ENCODE measurements around the gene XRCC6.
"Not testable (repeated sequence)": the region's sequence is repeated elsewhere in the genome, so short reads cannot be mapped to it uniquely, and the experiment has no call there.

The XRCC6 gene

DNA sequence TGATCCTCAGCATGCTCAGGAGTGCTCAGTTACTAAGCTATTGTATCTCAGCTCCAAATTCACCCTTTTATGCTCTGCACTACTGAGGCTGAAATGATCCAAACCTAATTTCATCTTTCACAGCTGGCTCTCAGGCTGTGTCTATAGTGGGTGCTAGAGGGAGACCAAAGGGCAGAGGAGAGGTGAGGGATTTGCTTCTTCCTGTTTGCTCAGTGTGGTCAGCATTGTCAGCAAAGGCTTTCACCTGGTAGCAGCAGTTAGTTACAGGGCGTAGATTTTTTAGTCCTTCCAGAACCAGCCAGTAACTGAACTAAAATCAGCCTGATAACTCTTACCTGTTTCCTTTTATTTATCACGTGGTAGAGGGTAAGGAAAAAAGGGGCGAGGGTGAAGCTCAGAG, 33.2 kb downstream of the XRCC6 start:
- no peak for DNase-seq

- no peak for DNase-seq
These were observed 35.5 kb downstream of the XRCC6 start for GRCh38 chr22:41656556-41656955.

GRCh38 chr22:41657709-41658108, 36.6 kb downstream of the XRCC6 start:
- no peak for DNase-seq

GRCh38 chr22:41658869-41659268, 37.8 kb downstream of the XRCC6 start:
- DNase-seq = no peak

DNA sequence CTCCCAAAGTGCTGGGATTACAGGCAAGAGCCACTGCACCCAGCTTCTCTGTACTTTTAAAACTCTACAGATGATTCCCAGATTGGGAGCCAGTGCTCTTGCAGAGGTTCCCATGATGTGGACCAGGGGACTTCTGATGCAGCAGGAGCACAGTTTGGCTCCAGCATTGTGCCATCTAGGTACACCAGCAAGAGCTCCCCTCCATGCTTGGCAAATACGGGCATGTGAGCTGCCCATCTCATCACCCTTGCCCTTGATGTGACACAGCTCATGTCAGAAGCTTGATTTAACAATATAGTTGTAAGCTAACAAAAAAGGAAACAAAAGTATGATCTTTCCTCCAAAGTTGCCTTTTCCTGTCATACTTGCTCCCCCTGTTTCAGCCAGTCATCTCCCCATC, 38.8 kb downstream of the XRCC6 start:
- DNase-seq = no peak

DNA sequence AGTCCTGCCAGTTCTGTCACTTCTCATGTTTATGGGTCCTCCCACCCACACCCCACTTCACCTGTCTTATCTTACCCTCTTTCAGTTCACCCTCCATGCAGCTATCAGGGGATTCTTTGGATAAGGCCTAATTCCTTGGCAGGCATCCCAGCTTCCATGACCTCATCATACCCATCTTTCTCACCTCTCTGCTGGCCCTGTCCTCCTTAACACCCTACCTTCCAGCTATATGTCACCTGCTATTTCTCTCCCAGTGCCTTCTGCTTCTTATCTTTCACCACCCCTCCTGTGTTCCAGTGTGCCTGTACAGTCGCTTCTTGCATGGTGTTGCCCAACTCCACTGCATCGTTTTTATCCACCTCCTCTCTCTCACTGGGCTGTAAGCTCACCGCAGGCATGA, 39.3 kb downstream of the XRCC6 start:
- DNase-seq = no peak

- no peak for DNase-seq
These were observed 40.0 kb downstream of the XRCC6 start for GRCh38 chr22:41661088-41661487.

- DNase-seq = no peak
These were observed 40.6 kb downstream of the XRCC6 start for GRCh38 chr22:41661713-41662112.

- DNase-seq = not testable (repeated sequence)
These were observed 42.5 kb downstream of the XRCC6 start for GRCh38 chr22:41663594-41663993.

DNA sequence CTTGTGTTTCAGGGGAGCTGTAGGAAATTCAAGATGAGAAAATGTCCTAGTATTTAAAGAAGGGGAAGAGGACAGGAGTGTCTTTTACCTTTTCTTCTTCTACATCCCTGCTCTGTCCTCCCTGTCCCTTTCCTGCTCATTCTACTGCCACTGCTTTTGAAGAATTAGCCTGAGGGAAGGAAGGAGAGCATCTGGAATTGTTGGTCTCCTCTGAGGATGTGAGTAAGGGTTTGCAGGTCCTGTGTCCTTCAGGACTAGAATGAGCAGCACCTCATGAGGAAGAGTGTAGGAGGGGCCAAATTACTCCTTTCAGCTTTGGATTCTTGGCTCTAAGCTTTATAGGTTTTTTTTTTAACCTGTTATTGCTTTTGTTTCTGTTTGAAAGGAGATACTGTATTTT, 43.4 kb downstream of the XRCC6 start:
- DNase-seq = no peak

- DNase-seq = no peak
These were observed 43.9 kb downstream of the XRCC6 start for GRCh38 chr22:41664951-41665350.

- no peak for DNase-seq
These were observed 48.1 kb downstream of the XRCC6 start for GRCh38 chr22:41668971-41669911.

GRCh38 chr22:41672096-41672495, 51.0 kb downstream of the XRCC6 start:
- not testable (repeated sequence) for DNase-seq

DNA sequence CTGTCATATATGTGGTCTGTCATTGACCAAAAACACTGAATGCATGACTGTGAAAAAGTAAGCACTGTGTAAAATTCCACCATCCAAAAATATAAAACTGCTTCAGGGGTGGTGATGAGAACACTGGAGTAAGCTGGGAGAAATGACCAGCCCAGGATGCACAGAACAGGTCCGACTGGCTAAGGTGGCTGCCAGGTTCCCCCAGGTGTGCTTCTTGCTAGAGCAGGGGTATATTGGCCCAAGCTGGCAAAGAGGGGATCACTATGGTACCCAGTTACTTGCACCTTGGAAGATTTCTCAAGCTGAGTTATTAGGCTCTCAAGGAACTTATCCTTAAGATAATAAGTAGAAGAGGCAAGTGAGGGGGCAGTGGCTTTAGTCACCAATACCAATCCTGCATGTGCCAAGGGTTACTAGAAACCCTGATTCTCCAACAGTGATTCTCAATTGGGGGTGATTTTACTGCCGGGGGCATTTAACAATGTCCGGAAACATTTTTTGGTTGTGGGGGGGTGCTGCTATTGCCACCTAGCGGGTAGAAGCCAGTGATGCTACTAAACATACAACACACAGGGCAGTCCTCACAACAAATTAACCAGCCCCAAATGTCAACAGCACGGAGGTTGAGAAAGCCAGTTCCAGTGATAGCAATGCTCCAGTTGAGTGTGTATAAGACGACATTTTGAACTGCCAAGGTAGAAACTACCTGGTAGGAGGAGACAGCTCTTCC, 51.9 kb downstream of the XRCC6 start:
- no peak for DNase-seq

DNA sequence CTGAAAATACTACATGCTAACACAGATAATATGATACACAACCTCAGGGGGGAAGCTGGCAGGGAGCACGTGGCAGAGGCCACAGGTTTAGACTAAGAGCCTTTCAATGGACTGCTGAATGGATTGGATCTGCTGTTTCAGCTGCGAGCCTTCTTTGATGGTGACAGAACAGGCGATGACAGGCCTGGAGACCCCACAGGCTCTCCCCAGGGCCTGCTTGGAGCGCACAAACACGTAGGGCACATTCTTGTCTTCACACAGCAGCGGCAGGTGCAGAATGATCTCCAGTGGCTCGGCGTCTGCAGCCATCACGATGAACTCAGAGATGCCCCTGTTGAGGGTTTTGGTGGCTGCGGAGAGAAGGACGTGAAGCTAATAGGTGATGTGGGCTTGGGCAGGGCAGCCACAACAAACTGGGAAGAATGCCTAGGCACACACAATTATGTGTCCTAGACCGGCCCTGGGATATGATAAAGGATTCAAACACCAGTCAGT, 53.8 kb downstream of the XRCC6 start:
- no peak for DNase-seq

GRCh38 chr22:41676134-41676533, 55.0 kb downstream of the XRCC6 start:
- DNase-seq = no peak

GRCh38 chr22:41681616-41682015, 60.5 kb downstream of the XRCC6 start:
- DNase-seq = no peak

DNA sequence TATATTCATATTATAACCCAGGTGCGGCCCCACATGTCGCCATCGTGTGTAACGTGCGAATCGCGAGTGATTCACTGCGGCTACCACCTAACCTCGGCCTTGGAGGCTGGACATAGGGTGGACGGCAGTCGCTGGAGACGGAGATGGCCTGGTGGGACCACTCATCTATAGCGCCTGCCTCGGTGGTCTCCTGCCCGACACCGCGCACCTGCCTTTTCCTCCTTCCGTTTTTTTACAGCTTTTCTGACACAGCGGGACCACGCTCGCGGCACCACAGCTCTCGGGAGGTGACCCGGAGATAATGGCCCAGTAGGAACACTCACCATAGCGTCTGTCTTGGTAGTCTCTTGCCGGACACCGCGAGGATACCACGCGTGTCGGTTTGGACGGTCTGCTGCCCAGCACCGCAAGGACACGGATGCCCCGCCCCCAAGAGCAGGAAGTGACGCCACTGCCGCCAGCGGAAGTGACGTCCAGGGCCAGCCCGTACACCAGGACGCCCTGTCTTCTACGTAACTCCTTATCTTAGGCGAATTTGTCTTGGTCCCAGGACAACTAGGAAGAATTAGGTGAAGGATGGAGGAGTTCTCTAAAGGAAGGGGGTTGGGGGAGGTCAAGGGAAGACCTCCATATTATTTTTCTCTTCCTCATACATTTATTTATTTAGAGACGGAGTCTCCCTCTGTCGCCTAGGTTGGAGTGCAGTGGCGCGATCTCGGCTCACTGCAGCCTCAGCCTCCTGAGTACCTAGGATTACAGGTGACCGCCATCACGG, 61.1 kb downstream of the XRCC6 start:
- peak; percentile 92 for DNase-seq

DNA sequence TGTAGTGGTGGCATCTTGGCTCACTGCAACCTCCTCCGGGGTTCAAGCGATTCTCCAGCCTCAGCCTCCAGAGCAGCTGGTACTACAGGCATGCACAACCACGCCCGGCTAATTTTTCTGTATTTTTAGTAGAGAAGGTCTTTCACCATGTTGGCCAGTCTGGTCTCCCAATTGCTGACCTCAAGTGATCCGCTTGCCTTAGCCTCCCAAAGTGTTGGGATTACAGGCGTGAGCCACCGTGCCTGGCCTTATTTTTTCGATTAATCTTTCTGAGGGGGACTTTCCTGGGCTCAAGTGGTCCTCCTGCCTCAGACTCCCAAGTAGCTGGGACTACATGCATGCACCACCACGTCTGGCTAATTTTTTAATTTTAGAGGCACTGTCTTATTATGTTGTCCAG, 62.0 kb downstream of the XRCC6 start:
- DNase-seq = no peak

DNA sequence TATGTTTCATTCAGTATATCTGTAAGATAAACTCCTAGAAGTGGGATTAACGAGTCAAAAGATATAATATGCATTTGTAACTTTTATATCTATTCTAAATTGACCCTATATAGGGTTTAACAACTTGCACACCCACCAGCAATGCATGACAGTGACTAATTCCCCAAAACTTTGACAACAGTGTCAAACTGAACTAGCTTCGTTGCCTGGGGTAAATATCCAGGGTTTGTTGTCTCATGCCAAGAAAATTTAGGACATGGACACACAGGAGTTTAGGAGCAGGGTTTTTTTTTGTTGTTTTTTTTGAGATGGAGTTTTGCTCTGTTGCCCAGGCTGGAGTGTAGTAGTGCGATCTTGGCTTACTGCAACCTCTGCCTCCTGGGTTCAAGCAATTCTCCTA, 62.5 kb downstream of the XRCC6 start:
- no peak for DNase-seq

DNA sequence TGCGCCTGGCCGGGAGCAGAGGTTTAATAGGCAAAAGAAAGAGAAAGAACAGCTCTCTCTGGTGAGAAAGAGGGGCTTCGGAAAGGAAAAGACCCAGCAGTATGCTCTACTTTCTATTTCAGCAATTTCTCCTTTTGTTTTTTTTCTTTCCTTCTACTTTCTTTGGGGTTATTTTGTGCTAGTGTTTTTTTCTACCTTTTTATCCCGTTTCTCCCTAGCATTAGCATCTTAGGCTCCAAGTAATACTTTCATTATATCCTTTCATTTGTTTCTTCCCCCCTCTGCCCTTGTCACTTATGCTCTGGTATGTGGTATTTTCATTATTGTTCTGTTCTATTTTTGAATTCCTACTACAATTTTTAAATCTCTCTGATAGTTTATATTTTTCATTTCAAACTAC, 63.1 kb downstream of the XRCC6 start:
- DNase-seq = no peak

- not testable (repeated sequence) for DNase-seq
These were observed 65.8 kb downstream of the XRCC6 start for GRCh38 chr22:41686890-41687289.

- peak; percentile 45 for DNase-seq
These were observed 66.8 kb downstream of the XRCC6 start for GRCh38 chr22:41687901-41688364.

Measured in left hindlimb (tissue), 1 donor.